Omental fat pad (tissue), 4 donors: ENCODE measurements around the gene OAF. TPM values are rescaled to one million over a fixed set of nuclear protein-coding genes. Genes with fewer than 3 reads are reported as not detected.

ENCODE experiments used
- ATAC-seq: fragments of 150-250 bp; one replicate; pipeline ENCODE4 v1.9.1; 2016; ENCODE audit warnings: mild to moderate bottlenecking, moderate library complexity; ENCODE audit not compliant: low FRiP score
- DNase-seq: peaks from one replicate; pipeline ENCODE4 v3.0.0-alpha.2; 2019; ENCODE audit warnings: low spot score
- CTCF ChIP-seq, 3 donors: fragments of 450-650 bp; IDR thresholded peaks; one replicate each; pipeline ENCODE4 v1.5.1; 2016 to 2017; ENCODE audit warnings: antibody characterized with exemption in 3 of 3, mild to moderate bottlenecking in 3 of 3, moderate library complexity in 2 of 3
- total RNA-seq, 4 donors: library from RNA; depleted of rRNA; stranded (reverse); fragments of >200 nt; gene quantifications; one replicate each; pipeline ENCODE4 v1.1.0, GENCODE V29; 2016

OAF gene
- total RNA-seq, 4 donors from 2014 or later = 32.3 to 97.4 (median 67.0) TPM

- no peak for TF ChIP-seq CTCF (IDR thresholded peaks at IDR 0.05)
- DNase-seq (no peak), ATAC-seq (no peak)
These were observed 12.1 kb downstream of the OAF start for GRCh38 chr11:120222916-120223315.

GRCh38 chr11:120223793-120224192 is 13.0 kb downstream of the OAF start:
- no peak for TF ChIP-seq CTCF (IDR thresholded peaks at IDR 0.05)
- ATAC-seq = no peak
- no peak for DNase-seq

GRCh38 chr11:120224361-120224760 is 13.5 kb downstream of the OAF start:
- no peak for TF ChIP-seq CTCF (IDR thresholded peaks at IDR 0.05)
- ATAC-seq (no peak), DNase-seq (no peak)

- peak; percentile 55 for ATAC-seq
- TF ChIP-seq CTCF (IDR thresholded peaks at IDR 0.05) = no peak
- DNase-seq = no peak
These were observed 14.4 kb downstream of the OAF start for GRCh38 chr11:120224972-120225909.

- TF ChIP-seq CTCF (IDR thresholded peaks at IDR 0.05) = no peak
- ATAC-seq (no peak), DNase-seq (no peak)
These were observed 15.4 kb downstream of the OAF start for GRCh38 chr11:120226242-120226641.

GRCh38 chr11:120226714-120227113 is 15.9 kb downstream of the OAF start:
- TF ChIP-seq CTCF (IDR thresholded peaks at IDR 0.05) = no peak
- no peak for ATAC-seq
- no peak for DNase-seq
